Posterior cingulate gyrus (tissue), 11 donors: ENCODE data around the gene STON2.
A peak's percentile ranks its signal among the peaks of the same experiment; 100 is the strongest.

ENCODE experiments used
- DNase-seq, 10 donors: peaks; one replicate each; pipeline versions ENCODE4 v3.0.0 to v3.0.0-alpha.2; 2020 to 2021; ENCODE audit warnings: mixed read lengths in 3 of 10
- intact Hi-C: fragments of 100-400 bp; cut with DNase I; formaldehyde crosslinking; loops from one replicate; pipeline ENCODE4 v1.15.1; 2023

STON2 gene

GRCh38 chr14:81341781-81342180 lies 58.3 kb downstream of the STON2 start:
- DNase-seq, result no peak
- intact Hi-C loops, result no loop called here

GRCh38 chr14:81341370-81341769 lies 58.8 kb downstream of the STON2 start:
- no peak for DNase-seq
- intact Hi-C loops, result no loop called here

DNA sequence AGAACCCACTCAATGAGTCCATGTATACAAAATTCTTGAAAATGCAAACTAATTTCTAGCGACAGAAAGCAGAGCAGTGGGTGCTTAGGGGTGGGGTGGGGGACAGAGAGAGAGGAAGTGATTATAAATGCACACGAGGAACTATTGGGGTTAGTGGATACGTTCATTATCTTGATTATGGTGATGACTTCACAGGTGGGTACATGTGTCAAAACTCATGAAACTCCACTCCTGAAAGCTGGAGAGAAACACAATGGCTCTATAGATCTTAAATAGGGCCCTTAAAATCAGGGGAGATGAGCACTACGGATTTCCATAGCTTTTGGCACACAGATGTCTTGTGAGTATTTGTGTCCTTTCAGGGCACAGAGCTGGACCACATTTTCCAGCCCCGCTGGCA lies 59.9 kb downstream of the STON2 start:
- DNase-seq, result no peak
- intact Hi-C loops, result no loop called here

DNA sequence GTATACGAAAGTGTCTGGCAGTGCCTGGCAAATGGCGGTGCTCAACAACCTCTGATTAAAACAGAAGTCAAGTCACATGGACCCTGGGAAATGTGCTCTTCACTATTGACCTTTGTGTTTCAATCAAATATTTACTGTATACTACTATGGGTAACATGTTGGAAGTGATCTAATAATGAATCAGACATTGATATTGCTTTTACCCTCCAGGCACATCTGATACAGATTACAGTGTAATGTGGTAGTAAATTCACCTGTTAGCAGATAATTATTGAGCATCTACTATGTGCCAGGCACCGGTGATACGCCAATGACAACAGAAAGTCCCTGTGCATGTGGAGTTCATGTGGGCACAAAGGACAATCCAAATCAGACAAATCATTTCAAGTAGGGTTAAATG lies 63.1 kb downstream of the STON2 start:
- DNase-seq, result no peak
- intact Hi-C loops, result no loop called here

- no peak for DNase-seq
- intact Hi-C loops, result no loop called here
These were observed 64.1 kb downstream of the STON2 start for GRCh38 chr14:81336009-81336408.

DNA sequence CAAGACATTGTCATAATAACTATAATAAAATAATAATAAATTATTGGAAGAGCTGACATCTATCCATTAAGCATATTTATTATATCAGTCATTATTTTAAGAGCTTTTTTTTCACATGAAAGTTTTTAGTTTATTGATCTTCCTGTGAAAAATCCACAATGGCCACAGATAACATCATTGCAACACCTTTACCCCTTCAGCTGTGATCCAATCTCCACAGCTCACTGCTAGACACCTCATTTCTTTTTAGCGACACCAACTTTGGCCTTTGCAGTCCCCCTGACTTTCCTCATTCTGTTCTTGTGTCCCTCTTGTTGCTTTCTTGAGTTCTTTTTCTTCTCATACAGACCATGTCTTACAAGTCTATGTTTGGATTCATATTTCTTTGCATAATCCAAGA lies 67.4 kb downstream of the STON2 start:
- intact Hi-C loops, result no loop called here

GRCh38 chr14:81331229-81332021 lies 68.7 kb downstream of the STON2 start:
- intact Hi-C loops, result no loop called here
- DNase-seq, result peak in 1 of 10 donors; percentile 36

More for the DNA sequence above, 67.4 kb downstream of the STON2 start:
- DNase-seq, result no peak

- no peak for DNase-seq
- intact Hi-C loops, result no loop called here
These were observed 69.5 kb downstream of the STON2 start for GRCh38 chr14:81330619-81331122.

DNA sequence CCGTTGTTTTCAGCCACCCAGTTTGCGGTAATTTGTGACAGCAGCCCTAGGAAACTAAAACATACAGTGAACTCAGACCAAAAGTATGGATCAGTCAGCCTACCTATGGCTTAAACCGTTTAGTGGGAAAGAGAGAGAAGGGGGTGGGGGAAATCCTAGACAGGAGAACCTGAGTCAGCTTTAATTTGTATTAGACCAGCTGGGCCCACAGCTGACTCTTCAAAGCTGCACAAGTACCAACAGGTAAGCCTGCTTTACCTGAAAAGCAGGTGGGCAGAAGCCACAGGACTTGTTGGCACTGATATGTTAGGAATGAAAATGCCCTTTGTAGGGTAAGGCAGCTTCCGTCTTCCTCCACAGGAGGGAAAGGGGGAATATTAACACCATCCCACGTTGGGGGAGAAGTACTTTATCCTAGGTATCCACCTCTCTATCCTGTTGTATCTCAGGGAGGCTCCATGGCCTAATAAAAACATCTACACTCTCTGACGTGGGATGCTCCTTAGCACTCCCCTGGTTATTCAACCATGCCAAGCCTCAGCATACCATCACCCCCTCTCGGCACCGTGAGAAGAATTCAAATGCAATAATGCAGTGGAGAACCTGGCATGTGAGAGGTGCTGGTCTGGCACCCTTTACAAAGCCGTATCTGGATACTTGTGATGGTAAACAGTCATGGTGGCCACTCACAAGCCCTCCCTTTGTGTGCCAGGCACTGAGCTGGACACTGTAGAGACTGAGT lies 70.3 kb downstream of the STON2 start:
- no peak for DNase-seq
- intact Hi-C loops, result no loop called here

GRCh38 chr14:81326451-81326850 lies 73.7 kb downstream of the STON2 start:
- intact Hi-C loops, result no loop called here
- no peak for DNase-seq

GRCh38 chr14:81324011-81324410 lies 76.1 kb downstream of the STON2 start:
- intact Hi-C loops, result no loop called here
- DNase-seq, result no peak

GRCh38 chr14:81323093-81323492 lies 77.0 kb downstream of the STON2 start:
- intact Hi-C loops, result no loop called here
- peak in 1 of 10 donors; percentile 16 for DNase-seq

DNA sequence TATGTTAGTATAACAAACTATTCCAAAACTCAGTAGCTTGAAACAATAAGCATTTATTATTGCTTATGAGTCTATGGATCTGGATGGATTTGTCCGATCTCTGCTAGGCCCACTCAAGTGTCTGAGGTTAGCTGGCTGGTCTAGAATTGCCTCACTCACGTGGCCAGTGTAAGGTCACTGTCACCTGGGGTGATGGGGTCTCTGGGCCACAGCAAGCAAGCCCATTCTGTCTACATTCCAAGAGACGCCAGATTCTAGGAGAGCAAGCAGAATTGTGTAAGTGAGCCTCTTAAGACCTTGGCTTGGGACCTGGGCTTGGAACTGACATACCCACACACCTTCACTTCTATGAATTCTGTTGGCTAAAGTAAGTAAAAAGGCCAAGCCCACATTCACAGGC lies 80.2 kb downstream of the STON2 start:
- DNase-seq, result peak in 1 of 10 donors; percentile 62
- intact Hi-C loops, result no loop called here

DNA sequence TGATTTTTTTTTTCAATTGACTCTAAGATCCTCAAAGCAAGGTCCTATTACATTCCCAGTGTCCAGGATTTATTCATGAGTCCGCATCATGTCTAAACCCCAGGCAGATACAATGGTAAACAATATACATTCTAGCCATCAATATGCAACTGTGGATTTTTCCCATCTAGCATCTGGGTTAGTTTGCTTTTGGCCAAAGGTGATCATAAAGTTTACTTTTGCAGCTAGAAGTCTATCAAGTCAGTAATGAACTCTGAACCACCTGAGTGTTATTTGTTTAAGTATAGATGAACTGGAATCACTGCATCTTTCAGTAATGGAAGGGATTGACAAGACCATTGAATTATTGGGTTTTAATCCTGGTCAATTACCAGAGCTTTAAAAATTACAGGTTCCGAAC lies 80.8 kb downstream of the STON2 start:
- DNase-seq, result no peak
- intact Hi-C loops, result no loop called here

- DNase-seq, result peak in 1 of 10 donors; percentile 52
- intact Hi-C loops, result no loop called here
These were observed 84.8 kb downstream of the STON2 start for GRCh38 chr14:81315341-81315740.

DNA sequence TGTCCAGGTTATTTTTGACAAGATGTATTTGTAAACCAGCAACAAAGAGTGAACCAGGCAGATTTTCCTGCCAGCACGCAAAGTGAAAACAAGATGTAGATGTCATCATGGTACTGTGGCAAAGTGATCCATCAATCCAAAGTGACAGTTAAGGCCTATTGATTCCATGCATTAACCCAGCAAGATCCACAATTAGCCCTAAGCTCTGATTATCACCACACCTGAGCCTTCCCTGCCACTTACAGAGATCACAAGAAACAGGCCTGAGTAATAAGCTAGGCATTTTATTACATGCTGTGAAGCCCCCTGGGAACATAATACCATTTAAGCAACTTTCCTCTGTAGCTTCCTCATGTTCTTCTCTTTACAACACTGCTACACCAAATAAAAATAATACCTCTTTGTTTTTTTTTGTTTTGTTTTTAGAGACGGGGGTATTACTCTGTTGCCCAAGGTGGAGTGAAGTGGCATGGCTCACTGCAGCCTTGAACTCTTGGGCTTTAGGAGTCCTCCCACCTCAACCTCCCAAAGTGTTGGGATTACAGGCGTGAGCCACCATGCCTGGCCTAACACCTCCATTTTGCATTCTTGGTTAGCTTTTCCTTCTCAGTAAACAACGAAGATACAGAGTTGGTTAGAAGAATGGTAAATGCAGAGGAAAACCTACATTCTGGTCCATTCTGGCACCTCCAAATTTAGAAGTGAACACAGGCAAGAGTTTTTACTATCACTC lies 85.5 kb downstream of the STON2 start:
- intact Hi-C loops, result no loop called here
- no peak for DNase-seq

DNA sequence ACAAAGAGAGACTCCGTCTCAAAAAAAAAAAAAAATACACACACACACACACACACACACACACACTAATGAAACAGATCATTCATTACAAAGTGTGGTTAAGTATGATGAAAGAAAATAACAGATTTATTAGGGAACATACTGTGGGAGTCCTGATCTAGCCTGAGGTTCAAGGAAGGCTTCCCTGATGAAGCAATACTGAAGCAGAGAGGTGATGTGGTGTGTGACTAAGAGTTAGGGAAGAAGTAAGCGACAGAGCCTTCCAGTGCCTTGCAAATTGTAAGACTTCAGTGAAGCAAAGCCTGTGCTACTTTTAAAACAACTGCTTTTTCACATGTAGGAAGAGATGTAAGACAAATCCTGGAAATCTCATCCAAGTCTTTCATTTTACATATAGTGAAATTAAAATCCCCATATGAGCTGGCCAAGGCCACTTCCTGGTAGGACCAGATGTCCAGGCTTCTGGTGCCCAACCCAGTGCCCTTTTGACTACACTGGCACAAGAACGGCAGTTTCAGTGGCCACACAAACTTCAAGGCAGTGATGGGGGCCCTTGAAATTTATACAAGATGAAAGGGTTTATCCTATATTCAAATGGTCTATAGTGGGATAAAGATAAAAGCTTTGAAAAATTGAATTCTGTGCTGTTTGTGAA lies 86.2 kb downstream of the STON2 start:
- peak in 1 of 10 donors; percentile 30 for DNase-seq
- intact Hi-C loops, result no loop called here

DNA sequence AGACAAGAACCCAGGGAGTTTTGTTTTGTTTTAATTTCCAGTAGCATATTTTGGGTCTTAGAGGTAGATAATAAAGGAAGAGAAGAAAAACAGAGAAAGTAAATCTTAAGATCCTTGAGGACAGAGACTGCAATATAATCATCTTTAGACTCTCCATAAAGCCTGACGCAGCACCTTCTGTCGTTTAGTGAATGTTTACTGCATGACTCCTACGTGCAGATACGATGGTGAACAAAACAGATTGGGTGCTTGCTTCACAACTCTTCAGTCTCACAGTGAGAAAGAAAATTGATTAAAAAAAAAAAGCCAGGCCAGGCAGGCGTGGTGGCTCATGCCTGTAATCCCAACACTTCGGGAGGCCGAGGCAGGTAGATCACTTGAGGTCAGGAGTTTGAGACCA lies 86.9 kb downstream of the STON2 start:
- no peak for DNase-seq
- intact Hi-C loops, result no loop called here

GRCh38 chr14:81312289-81312876 lies 87.7 kb downstream of the STON2 start:
- DNase-seq, result no peak
- intact Hi-C loops, result no loop called here

- intact Hi-C loops, result no loop called here
- DNase-seq, result no peak
These were observed 88.3 kb downstream of the STON2 start for GRCh38 chr14:81311778-81312177.
